A204.1 (cell line): ENCODE data around the gene SIVA1.

Source experiments
- FAIRE-seq: peaks from 2 replicates; lab custom pipeline; 2012; peaks lifted over from hg19 to GRCh38; lab: Jason Lieb, UNC

SIVA1 gene

DNA sequence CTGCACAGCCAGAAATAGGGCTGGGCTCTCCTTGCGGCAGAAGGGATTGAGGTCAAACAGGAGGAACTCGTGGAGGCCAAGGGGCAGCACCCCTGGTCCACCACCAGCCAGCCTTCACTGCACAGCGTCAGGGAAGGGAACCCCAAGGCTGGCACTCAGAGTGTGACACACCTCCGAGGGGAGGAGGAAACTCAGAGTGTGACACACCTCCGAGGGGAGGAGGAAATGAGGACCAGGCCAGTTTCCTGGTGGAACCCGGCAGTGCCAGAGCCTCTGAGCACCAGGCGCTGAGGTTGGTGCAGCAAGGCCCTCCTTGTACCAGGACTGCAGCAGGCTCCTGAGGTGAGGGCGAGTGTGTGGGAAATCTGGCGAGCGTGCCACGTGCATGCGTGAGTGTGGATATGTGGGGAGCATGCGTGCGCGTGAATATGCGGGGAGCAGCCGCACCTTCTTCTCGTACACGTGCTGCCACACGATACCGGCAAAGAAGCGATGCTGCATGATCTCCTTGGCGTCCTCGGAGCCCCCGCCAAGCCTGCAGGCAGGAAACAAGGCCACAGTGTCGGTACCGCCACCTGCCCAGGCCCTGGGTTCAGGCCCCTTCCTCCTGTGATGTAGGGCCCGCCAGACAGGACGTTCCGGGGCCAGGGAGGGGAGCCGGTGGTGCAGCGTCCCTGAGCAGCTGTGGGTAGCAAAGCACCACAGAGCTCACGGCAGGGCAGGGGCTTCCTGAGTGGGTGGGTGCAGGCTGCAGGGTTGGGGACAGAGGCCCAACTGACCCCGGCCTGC, 19.2 kb downstream of the SIVA1 start:
- FAIRE-seq, result no peak

DNA sequence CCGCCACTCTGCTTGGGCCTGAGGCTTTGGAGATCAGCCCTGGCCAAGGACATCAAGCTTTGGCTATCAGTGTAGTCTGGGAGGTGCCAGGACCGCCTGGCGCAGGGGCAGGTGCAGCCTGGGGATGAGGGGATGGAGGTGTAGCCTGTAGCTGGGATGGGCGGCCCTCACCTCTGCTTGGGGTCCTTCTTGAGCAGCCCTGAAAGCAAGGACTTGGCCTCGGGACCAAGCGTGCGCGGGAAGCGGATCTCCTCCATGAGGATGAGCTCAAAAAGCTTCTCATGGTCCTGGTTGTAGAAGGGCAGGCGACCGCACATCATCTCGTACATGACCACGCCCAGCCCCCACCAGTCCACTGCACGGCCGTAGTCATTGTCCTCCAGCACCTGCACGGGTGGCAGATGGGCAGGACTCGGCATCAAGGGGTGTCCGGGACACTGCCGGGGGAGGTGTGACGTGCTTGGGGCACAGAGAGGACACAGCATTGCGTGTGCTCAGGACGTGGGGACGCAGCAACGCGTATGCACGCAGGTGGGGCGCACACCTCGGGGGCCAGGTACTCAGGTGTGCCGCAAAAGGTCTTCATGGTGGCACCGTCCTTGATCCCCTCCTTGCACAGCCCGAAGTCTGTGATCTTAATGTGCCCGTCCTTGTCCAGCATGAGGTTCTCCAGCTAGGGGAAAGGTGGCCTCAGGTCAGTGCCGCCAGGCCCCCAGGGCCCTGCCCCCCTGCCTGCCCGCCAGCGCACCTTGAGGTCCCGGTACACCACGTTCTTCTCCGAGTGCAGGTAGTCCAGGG, 20.0 kb downstream of the SIVA1 start:
- FAIRE-seq, result no peak

DNA sequence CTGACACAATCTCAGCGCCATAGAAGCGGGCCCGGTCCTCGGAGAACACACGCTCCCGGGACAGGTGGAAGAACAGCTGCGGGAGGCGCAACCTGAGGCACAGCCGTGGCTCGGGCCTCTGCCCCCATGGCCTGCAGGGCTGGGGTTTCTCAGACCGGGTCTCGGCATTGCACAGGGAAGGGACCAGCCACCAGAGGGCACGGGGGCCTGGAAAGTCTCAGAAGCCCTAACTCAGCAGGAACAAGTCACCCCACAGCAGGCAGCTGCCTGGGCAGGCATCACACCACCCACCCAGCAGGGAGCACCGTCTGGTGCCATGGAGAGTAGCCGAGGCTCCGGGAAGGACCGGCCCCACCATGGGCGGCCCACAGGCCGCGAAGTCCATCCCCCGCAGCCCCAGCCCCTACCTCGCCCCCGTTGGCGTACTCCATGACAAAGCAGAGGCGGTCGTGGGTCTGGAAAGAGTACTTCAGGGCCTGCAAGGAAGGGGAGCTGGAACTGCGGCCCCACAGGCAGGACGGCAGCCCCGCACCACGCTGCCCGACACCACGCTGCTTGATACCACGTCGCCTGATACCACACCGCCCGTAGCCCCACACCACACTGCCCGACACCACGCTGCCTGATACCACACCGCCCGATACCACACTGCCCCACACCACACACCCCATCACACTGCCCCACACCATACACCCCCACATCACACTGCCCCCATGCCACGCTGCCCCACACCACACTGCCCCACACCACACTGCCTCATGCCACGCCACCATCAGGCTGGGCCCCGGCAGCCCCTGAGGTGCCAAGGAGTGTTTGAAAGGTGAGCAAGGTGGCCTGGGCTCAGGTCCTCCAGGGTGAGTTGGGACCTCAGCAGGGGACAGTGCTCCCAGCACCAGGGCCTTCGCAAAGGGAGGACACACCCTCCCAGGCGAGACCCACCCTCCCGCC, 20.8 kb downstream of the SIVA1 start:
- no peak for FAIRE-seq

DNA sequence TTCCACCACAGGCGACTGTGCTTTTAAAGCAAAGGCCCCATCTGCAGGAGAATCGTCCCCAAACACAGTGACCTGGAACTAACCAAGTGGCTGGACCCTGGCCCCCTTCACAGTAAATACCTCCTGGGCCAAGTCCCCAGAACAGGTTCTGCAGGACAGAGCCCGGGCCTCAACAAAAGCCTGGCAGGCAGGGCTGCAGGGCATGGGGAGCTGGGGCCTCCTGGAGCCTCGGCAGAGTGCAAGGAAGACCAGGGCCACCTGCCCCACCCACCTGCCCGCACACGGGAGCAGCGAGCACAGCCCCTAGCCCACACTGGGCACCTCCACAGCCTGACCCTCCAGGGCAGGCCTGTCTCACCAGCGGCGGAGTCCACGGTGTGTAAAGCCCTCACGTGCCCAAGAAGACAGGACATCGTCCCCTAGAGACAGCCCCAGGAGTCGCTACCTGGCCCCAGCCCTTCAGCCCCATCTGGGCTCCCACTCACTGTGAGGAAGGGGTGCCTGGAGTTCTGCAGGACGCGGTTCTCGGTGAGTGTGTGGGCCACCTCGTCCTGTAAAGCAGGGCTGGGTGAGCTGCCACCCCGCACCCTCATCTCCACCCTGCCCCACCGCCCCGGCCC, 21.6 kb downstream of the SIVA1 start:
- FAIRE-seq, result no peak

DNA sequence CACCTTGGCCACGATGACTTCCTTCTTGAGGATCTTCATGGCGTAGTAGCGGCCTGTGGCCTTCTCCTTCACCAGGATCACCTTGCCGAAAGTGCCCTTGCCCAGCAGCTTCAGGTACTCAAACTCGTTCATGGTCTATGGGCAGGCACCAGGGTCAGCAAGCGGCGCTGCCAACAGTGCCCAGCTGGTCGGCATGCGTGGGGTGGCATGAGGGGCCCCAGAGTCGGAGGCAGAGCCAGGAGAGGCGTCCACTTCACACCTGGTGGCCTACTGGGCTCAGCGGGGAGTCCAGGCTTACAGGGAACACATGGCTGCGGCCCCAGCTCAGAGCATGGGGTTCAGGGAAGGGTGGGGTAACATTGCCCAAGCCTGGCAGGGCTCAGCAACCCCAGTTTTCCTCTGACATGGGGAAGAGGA, 22.1 kb downstream of the SIVA1 start:
- no peak for FAIRE-seq

DNA sequence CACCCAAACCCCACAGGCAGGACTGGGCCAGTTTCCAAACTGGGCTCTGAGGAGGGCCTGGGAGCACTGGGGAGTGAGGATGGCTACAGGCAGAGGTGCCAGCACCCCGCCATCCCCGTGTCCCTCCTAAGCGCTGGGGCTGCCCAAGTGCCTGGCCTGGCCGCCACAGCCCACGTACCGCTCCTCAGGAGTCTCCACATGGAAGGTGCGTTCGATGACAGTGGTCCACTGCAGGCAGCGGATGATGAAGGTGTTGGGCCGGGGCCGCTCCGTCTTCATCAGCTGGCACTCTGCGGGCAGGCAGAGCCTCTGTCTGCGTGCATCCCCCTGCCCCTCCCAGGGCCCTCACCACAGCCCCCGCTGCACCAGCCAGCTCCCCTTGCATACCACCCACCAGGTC, 23.5 kb downstream of the SIVA1 start:
- no peak for FAIRE-seq

DNA sequence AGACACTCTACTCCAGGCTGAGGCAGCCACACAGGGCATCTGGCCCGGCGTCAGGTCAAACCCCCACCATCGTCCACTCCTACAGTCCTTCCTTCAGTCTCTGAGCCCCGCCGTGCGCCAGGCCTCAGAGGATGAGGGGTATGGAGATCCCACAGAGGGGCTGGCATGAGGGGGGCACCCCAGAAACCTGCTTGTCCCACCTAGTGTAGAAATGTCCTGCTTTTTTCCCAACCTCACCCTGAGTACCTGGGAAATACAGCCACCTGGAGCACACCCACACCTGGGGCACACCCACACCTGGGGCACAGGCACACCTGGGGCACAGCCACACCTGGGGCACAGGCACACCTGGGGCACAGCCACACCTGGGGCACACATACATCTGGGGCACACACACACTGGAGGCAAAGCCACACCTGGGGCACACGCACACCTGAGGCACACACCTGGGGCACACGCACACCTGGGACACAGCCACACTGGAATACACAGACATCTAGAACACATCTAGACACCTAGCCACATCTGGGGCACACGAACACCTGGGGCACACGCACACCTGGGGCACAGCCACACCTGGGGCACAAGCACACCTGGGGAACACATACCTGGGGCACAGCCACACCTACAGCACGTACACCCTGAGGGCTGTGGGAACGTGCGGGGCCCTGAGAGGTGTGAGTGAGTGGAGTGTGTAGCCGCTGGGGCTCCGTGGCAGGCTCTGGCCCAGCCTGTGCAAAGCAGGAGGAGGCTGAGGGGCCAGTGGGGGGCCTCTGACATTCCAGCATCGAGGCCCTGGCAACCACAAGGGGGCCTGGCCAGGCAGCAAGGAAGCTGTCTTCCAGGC, 24.2 kb downstream of the SIVA1 start:
- no peak for FAIRE-seq

DNA sequence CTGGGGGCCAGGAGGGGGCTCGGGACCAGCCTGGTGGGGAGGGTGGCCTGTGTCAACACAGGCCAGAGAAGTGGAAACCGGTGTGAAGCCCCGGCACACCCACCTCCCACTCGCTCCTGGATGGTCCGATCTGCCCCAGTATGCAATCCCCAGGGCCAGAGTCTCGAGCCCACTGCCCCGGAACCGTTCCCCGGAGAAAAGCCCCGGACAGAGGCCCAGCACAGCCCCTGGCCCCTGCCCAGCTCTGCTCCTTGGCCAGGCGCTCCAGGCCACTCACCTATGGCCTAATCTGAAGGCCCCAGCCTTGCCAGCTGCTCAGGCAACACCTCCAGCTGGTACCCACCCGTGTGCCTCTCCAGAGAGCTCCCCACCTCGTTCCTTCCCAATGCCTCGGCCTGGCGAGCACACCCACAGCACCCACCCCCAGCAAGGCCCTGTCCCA, 24.9 kb downstream of the SIVA1 start:
- FAIRE-seq, result no peak

DNA sequence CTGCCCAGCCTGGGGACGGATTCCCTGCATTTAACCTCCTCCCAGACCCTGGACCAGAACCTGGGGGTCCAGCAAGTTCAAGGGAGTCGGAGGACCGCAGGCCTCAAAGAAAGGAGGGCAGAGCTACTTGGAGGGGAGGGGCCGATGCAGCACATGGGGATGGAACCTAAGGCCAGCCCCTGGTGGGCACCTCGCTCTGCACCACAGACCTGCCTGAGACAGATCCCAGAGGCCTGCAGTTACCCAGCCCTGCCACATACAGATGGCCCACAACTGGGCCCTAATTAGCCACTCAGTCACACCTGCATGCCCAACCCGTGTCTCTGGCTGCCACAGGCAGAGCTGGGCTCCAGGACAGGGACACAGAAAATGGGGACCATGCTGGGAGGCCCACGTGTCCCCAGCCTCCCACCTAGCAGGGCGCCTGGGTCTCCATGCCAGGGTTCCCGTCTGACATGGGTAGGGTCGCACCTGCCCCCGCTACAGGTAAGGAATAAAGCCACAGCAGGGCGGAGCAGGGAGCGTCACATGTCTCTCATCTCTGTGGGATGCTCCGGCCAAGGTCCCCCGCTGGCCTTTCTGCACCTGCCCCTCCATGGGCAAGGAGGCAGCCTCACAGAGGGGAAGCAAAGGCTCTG, 25.9 kb downstream of the SIVA1 start:
- no peak for FAIRE-seq

DNA sequence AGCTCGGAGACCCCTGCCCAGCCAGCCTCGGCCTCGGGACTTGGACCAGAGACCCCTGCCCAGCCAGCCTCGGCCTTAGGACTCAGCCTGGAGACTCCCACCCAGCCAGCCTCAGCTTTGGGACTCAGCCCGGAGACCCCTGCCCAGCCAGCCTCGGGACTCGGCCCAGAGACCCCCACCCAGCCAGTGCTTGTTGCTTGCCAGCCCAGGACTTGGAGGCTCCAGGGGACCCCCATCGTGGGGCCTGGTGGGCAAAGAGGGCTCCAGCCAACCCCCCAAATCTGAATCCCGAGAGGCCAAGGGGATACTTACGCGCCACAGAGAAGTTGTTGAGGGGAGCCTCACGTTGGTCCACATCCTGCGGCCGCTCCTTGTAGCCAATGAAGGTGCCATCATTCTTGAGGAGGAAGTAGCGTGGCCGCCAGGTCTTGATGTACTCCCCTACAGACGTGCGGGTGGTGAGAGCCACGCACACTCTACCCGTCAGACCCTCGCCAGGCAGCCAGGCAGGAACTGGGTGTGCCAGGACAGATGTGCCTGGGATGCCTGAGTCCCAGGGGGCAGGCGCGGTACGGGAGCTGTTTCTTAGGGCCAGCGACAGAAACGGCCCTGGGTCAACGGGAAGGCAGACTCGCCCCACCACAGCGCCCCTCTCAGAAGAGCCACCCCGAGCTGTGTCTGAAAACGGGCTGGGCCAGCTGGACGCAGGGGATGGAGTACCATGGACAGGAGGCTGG, 27.0 kb downstream of the SIVA1 start:
- no peak for FAIRE-seq

DNA sequence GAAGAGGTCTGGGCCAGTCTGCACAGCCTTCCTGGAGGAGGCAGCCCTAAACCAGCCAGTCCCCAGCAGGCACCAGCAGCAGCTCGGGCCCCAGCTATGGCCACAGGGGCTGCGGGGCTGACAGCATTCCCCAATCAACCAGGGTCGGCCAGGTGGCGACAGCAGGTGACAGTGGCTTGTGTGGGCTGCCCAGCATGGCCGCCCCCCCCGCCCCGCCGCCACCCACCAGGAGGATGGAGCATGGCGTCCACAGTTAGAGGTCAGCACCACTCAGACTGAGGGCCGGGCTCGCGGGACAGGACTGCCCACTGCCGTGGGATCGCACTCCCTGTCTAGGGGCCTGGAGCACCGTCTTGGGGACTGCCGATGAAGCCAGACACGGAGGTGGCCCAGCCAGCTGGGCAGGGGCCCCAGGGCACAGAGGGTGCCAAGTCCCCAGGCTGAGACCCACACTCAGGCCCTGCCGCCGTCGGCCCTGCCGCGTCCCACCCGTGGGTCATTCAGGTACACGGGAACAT, 27.6 kb downstream of the SIVA1 start:
- no peak for FAIRE-seq

DNA sequence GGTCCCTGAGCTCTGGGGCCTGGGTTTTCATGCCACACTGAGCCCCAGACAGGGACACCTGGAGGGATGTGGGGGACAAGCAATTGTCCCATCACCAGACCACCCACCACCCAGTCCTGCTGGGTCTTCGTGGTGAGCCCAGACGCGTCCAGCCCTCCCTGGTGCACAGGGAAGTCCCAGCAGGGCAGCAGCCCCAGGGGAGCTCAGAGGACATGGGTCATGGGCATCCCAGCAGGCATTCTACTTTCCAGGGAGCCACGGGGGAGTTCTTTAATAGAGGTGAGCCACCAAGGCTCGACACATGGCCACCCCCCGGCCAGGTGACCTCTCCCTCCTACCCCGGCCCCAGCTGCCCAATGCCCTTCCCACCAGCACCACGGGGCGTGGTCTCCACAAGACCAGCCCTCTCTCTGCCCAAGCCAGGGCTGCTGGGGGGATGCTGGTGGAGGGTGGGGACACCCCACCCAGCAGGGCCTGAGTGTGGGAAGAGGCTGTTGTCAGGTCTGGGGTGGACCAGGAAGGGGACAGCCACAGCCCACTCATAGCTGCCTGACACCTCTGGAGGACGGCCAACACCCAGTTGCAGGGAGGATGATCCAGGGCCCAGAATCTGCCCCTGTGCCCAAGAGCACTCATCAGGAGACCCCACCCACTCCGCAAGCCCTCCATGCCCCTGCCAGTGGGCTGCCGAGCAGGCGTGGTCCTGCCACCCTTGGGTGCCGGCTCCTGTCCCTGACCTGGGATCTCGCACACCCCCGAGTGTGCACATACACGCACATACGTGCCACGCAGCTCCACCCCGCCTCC, 28.5 kb downstream of the SIVA1 start:
- FAIRE-seq, result no peak

DNA sequence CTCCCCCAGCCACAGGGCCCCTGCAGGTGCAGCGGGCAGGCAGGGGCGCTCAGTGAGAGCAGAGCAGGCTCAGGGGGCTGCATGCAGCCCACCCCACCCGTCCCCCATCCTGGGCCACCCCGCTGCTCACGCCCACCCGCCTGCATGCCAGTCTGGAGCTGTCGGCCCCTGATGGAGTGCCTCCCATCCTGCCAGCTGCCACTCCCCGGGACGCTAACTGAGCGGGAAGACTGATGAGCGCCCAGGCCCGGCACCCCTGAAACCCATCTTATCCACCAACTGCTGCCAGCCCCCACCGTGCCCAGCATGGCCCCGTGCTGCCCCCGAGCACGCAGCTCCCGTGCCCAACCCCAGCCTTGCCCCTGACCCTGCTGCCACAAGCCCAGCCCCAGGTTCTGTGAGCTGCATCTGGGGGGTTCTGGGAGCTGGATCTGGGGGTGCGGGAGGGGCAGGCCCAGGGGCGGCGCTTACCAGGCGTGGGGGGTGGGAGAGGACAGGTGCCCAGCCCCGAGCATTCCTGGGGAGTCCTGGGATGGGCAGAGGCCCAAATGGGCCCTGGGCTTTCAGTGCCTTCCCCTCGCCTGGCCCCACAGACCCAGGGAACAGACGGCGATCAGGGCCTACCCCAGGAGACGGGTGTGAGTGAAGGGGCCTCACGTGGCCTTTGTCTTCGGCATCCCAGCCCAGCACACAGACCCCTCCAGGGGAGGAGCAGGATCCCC, 29.3 kb downstream of the SIVA1 start:
- FAIRE-seq, result no peak

DNA sequence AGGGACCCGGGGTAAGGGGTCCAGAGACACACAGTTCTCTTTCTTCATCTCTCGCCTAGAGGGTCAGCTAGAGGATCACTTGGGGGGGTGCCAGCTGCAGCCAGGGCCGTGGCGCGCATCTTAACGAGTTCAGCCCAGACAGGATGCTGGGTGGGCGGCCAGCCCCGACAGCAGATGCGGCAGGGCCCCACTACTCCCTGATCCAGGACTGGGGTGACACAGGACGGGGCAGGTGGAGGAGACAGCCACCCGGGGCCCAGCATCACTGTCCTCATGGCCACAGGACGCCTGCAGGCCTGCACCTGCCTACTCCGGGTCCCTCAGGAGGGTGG, 29.8 kb downstream of the SIVA1 start:
- FAIRE-seq, result no peak

DNA sequence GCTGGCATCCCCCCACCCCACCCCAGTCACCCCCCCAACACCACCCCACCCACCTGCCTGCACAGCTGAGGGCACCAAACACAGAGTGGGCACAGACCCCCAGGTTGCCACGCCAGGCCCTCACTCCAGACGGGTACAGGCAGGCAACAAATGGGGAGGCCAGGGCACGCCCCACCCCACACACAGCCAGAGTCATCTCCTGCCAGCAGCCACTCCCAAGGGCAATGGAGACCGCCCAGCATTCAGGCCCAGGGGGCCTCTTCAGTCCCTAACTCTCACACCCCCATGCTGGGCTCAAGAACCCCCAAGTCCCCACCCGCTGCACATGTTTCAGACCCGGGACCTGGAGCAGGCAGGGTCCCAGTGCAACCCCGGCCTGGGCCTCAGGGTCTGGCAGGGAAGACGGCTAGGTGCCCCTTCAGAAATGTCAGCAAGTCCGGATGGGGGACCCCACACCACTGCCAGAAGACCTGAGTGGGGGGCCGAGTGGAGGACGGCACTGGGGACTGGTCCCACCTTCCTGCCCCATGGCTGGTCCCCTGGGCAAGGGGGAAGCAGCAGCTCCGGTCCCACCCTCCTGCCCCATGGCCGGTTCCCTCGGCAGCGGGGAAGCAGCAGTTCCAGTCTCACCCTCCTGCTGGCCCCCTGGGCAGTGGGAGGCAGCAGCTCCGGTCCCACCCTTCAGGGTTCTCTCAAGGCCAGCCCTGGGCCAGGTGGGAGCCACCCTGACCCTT, 30.7 kb downstream of the SIVA1 start:
- no peak for FAIRE-seq

DNA sequence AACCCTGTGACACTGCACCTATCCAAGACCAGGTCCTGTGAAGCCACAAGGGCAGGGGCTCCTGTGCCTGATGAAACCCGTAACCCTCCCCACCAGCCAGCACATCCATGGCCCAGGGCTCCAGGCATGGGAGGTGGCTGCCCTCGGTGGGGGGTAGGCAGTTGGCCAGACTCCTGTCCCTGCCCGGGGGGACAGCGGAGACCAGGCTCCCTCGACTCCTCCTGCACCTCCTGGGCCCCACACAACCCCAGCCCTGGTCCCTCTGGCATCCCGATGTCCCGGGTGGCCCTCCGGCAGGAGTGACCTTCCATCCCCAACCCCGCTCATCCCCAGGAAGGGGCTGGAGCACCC, 31.2 kb downstream of the SIVA1 start:
- no peak for FAIRE-seq

DNA sequence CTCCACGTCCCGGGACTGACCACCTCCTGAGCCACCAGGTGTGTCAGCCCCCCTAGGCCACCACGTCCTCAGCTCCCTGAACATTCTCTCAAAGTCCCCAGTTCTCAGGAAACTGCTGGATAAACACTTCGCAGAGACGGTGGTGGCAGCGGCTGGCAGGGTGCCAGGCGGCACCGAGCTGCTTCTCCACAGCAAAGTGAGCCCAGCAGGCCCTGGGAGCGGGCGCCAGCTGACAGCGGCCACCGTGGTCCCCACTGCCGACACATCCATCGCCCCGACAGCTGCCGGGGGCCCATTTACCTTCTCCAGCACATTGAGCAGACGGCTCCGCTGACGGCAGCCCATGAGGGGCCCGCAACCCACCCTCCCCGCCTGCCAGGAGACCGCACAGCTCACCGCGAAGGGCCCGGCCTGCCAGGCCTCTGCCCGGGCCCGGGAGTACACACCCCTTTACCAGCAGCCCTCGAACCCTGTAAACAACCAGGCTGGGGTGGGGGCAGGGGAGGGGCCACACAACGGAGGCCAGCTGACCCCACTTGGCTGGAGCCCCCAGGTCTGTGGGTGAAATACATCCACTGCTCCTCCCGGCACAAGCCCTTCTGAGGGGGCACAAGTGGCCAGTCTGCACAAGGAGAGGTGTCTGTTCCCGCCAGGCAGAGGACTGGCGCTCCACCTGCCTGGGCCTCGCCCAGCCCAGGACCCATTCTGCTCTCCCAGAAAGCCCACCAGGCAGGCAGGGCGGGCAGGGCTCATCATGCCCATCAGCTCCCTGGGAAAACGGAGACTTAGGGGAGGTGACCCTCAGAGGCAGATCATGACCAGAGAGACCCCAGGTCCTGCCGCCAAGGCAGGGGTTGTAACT, 32.1 kb downstream of the SIVA1 start:
- FAIRE-seq, result no peak
